GM10266 (cell line): ENCODE measurements around the gene TRIM26.

Experiments used
- DNase-seq: peaks from one replicate; pipeline ENCODE4 v3.0.0; 2012; ENCODE audit errors: extremely low spot score
- TF ChIP-seq, protein P1 (sequence below): IDR thresholded peaks from 2 replicates; pipeline ENCODE4 v1.5.1; 2012; ENCODE audit warnings: mild to moderate bottlenecking, low read depth; ENCODE audit not compliant: control insufficient read depth, insufficient read depth; ENCODE audit errors: missing control alignments

TRIM26 gene

DNA sequence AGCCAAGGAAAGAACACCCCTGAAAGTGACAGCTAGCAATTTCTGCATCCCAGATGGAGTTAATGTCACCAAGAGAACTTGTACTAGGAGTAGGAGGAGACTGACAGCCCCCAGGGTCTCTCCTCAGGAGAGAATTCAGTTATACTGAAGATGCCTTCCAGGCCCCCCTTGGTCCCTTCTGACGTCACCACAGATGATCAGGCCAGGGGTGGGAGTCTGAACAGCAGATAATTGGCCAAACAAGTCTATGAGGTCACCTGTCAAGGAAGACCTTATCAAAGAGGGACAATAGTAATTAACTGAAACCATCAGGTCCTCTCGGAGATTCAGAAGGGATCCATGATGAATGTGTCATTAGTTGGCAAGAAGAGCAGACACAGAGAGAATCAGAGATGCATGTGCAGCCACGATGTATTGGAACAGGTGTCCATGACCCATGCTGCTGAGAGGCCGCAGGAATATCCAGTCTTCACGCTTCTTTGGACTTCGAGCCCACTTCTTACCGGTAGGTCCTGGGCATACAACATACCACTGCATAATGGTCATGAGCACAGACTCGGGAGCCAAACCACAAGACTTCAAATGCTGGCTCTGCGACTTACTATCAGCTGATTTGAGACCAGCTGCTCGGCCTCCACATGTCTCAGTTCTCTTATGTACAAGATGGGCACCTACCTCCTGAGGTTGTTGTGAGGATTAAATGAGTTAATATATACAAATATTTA is 62.4 kb downstream of the TRIM26 start:
- TF ChIP-seq, protein P1, sequence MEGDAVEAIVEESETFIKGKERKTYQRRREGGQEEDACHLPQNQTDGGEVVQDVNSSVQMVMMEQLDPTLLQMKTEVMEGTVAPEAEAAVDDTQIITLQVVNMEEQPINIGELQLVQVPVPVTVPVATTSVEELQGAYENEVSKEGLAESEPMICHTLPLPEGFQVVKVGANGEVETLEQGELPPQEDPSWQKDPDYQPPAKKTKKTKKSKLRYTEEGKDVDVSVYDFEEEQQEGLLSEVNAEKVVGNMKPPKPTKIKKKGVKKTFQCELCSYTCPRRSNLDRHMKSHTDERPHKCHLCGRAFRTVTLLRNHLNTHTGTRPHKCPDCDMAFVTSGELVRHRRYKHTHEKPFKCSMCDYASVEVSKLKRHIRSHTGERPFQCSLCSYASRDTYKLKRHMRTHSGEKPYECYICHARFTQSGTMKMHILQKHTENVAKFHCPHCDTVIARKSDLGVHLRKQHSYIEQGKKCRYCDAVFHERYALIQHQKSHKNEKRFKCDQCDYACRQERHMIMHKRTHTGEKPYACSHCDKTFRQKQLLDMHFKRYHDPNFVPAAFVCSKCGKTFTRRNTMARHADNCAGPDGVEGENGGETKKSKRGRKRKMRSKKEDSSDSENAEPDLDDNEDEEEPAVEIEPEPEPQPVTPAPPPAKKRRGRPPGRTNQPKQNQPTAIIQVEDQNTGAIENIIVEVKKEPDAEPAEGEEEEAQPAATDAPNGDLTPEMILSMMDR, result no peak
- no peak for DNase-seq

DNA sequence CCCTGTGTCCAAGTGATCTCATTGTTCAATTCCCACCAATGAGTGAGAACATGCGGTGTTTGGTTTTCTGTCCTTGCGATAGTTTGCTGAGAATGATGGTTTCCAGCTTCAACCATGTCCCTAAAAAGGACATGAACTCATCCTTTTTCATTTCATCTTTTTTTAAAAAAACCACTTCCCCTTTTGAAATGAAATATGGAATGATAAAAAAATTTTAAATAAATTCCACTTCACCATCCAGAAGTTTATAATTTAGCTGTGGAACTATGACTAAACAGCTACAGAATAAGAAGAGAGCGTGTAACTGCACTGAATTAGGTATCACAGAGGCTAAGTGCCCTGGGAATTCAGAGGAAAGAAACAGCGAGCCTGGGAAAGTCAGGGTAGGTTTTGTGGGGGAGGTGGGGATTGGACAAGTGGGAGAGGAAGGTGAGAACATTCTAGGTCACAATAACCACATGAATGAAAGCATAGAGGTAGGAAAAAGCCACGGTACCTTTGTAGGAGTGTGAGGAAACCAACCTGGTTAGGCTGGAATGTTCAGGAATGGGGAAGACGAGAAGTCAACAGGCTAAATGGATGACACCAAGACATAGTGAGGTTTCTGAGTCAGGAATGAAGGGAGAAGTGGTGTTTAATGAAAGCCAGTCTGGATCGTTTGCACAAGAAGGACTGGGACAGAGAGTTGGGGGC is 63.2 kb downstream of the TRIM26 start:
- no peak for DNase-seq
- TF ChIP-seq, protein P1, result no peak

DNA sequence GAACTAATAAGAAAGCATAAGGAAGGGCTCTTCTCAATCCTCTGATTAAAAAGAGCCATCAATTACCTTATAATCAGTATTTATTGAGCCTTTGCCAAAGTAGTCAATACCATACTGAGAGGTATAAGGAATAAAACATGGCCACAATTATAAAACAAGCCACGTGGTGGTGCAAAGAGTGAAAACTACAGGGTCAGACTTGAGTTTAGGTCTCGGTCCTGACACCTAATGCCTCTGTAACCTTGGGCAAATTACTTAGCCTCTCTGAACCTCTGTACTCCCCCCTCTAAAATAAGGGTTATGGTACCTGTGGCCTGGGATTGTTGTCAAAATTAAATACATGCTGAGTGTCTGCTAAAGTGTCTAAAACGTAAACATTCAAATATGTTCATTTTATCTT is 64.0 kb downstream of the TRIM26 start:
- DNase-seq, result no peak
- TF ChIP-seq, protein P1, result no peak

DNA sequence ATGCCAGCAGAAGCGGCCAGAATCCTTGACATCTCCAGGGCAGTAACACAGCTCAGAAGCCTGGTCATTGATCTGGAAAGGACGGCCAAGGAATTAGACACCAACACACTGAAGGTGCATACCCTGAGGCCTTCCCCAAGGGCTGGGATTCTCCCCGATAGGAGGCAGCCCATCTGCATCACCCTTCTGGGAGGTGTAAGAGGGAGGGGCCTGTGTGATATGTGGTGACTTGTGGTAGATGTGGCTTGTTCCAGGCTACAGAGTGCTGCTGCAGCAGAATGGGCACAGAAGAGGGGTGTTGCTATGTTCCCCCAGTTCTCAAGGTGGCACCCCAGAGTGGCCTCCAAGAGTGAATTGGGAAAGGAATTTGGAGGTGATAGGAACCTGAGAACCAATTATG is 66.1 kb downstream of the TRIM26 start:
- TF ChIP-seq, protein P1, result no peak
- DNase-seq, result no peak

DNA sequence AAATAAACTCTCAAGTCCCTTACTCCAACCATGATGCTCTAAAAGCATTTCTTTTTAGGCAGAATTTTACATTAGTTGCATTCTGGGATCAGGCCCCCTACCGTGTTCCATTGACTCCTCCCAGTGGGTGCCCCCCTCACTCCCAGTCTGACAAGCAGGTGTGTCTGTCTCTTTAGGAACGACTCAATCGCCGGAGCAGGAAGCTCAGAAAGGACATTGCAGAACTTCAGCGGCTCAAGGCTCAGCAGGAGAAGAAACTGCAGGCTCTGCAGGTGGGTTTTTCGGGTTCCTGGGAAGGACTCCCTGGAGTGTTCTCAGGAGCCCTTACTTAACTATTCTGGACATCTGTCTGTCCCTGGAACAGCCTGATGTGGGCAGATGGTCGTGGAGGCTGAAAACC is 67.4 kb downstream of the TRIM26 start:
- DNase-seq, result no peak
- TF ChIP-seq, protein P1, result no peak

DNA sequence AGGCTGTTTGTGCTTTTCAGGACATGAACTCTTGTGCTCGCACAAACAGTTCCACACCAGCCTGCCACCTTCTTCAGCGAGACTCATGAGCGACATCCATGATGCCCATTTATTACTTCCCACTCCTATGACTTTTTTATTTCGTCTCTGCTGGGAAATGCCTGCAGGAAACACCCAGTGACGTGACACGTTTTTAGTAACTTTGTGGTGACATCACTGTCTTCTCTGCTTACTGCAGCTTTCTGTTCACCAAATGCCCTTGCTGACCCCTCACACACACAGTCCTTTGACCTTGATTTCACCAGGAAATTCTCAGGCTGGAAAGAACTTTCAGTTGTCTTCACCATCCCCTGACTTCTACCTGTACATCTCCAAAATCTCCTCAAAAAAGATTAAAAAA is 68.4 kb downstream of the TRIM26 start:
- TF ChIP-seq, protein P1, result no peak
- no peak for DNase-seq

DNA sequence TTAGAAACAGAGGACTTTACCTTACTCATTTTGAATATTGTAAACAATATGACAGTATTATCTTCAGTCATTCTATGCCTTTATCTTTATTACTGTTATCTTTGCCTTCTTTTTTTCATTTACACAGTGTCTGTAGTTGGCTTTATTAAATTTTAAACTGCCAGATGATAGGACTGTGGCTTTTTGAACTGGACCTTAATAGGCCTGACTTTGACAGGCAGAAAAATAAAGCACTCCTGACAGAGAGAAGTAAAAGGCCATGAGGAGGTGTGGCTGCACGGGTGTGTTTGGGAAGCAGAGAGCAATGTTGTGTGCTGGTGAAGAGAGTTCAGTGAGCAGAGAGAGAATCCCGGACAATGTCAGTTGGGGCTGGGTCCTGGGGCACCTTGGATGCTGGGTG is 69.4 kb downstream of the TRIM26 start:
- DNase-seq, result no peak
- TF ChIP-seq, protein P1, result no peak
